GM19025 (cell line): ENCODE results near the gene DLGAP1.
A peak's percentile ranks its signal among the peaks of the same experiment; 100 is the strongest.

Source experiments
- ATAC-seq: cut with Tn5 transposase; IDR thresholded peaks from one replicate; pipeline ENCODE4 v1.9.1; 2021; ENCODE audit warnings: mild to moderate bottlenecking, low read depth, moderate library complexity; ENCODE audit not compliant: unreplicated experiment

Gene DLGAP1

DNA sequence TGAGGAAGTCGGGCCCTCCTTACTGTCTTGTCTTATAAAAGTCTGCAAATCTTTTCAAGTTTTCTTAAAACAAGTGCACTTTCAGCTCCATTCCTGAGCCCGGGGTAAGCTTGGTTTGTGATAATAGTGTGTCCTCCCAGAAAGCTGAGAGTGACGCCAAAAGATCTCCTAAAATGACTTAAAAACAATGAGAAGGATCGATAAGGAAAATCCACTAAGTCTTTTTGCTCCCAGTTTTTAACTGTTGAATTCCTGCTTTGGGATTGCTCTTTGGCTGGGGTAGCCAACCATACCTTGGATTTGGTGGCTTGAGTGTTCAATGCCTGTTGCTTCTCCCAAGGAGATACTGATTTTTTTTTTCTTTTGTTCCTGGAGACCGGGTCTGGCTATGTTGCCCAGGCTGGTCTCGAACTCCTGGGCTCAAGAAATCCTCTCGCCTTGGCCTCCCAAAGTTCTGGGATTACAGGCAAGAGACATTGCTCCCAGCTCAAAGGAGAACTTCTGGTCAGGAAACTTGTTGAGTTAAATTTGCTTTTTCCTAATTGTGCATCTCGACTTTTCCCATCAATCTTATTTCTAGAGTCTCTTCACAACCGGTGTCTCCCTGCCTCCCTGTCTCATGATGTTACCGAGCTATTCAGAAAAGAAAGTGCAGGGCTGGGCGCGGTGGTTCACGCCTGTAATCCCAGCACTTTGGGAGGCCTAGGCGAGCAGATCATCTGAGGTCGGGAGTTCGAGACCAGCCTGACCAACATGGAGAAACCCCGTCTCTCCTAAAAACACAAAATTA lies 1002.2 kb downstream of the DLGAP1 start:
- ATAC-seq = no peak

DNA sequence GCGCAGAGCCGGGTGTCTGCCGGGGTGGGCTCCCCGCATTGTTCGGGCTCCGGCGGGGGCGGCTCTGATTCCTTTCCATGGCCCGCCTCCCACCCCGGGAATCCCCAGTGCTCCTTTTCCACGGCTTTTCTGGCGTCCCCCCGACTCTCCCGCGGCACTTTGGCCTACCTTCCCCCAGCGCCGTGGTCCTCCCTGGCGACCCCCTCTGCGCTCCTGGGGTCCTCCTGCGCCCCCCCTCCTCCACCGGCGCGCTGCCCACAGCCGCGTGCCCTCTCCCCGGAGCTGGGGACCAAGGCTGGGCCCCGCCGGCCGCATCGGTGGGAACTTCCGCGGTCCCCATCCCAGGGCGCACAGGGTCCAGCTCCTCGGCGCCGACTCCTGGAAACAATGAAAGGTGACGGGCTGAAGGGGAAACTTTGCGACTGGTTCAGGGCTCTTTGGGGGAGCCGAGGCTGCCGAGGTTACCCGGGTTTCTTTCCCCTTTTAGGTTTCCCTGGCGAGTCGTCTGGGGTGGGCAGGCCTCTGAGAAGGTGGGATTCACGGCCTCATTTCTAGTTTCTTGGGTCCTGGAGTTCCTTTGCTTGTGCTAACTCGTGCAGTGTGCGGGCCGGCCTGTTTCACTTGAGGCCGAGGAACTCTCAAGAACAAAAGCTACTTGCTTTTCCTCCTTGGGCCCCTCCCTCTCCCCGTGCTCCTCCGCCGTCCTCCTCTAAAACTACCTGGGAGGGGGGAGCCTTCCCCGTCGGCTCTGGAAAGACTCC lies 1002.9 kb downstream of the DLGAP1 start:
- ATAC-seq = no peak

DNA sequence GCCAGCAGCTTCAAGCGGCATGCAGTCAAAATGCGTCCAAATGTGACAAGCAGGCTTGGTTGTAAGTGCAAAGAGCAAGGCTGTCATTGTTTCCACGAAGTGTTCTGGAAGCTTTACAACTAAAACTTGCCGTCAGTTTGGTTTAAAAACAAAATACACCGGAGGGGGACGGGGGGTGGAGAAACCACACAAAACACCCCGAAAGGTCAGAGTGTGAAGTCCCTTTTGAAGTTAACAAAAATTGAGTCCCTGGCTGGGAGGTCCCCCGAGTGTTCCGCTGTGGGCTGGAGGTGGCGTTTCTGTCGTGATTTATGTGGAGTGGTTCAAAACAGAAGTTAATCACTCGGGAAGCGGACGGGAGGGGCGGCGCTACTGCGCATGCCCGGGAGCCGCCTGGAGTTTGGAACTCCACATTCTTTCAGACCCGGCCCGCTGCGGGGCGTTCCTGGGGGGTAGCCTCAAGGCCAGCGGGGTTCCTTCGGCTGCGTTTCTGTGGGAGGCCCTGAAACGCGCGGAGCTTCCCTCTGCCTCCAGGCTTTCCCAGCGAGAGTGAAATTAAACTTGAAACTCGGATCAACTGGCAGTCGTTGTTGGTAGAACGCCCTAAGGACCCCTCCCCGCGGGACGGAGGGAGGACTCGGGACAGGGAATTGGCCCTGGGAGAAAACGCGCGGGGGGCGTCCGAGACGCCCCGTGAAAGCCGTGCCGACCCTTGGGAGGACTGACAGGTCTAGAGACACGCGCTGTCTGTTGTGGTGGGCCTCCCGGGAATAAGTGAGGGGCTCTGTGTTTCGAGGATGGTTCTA lies 1003.7 kb downstream of the DLGAP1 start:
- ATAC-seq = no peak

DNA sequence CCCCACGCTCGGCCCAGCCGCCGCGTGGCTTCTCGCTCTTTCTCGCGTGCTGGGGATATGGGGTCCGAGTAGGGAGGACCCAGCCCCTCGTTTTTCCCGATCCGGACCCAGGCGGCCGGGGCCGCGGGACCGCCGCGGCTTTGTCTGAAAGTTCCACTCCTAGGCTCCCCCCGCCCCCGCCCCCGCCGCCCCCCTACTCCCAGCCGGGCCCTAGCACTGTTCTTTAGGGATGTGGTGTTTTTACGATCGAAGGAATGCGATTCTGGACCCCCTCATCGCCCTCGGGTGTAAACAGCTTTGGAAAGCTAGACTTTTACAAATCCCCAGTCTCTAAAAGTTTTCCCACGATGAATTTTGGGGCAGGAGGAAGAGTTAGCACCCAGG lies 1004.3 kb downstream of the DLGAP1 start:
- no peak for ATAC-seq

DNA sequence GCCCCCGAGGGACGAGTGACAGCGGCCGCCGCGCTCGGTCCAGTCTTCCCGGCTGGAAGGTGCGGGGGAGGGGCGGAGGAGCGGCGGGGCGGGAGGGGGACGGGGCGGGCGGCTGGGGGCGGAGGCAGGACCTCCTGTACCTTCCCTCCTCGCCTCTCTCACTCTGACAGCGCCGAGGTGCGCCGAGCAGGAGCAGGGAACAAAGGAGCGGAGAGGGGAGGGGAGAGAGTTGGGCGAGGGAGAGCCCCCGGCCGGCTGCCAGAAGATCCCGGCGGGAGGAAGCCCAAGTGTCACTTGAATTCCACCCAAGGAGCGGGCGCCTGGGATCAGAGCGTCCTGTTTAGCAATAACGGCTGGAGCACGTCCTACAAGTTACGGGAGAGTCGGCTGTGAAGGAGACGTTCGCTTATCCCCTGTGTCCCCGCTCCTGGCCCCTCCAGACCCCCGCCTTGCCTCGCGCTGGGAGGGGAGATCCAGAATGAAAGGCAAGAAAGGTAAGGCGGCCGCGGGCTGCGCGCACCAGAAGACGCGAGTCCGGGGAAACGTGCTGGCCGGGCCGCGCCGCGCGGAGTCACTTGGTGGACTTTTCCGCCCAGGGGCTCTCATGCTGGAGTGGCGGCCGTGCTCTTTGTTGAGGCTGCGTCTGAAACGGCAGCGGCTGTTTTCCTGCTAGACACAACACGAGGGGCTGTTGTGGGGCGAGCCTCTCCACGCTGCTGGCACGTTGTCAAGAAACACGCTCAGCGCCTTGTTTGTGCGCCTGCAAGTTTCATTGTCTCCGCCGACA lies 1004.9 kb downstream of the DLGAP1 start, which contains the start of gene TGIF1:
TGIF1 (plus strand) TSS at position 161 of the 787 bp plus-strand sequence; CDS start at position 479, 318 bp downstream.
- ATAC-seq = no peak

DNA sequence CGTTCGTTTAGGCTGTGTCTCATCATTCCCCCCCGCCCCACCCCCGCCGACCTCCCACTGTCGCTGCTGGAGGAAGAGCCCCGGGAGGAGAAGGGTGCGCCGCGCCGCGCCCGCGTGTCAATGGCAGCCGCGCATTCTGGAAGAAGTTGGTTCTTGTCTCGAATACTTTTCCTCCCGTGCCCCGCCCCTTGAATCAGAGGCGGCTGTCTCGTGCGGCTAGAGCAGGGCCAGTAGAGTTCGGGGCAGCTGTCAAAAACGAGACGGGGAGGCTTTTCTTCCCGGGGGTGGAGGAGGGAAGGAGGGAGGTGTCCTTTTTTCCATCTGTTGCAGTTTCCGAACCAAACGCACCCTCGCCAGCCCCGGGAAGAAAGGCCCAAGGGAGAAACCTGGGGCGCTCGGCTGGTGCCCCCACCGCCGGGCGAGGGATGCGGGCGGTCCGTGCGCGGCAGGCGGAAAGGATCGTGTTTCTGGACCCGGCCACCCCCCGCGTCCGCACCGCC lies 1005.5 kb downstream of the DLGAP1 start:
- ATAC-seq = no peak

DNA sequence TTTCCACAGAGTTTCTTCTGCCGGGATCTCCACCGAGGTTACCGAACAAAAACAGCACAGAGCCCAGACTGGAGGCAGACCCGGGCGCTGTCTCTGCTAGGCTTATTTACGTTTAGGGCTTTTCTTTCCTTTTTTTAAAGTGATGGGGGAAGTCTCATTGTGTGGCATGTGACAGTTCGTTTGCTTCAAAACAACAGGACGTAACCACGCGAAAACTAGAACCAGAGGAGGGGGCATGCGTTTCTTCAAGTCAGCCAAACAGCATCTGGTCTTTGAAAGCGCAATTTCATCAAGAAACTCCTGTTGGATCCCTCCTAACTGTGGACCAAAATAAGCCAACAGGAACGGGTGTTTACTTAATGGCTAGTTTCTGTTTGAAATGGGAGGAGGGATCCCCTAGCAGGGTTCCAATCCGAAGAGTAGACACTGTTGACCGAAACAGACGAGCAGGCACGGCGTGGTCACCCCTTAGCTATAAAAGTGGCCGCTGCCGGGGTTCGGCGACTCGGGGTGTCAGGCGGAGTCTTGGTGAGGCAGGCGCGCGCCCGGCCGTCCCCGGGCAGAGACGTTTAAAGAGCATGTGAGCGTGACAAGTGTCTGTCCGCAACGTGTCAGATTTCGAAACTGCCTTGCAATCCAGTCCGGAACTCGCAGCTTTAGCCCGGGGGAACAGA lies 1006.1 kb downstream of the DLGAP1 start:
- ATAC-seq = peak; percentile 40

DNA sequence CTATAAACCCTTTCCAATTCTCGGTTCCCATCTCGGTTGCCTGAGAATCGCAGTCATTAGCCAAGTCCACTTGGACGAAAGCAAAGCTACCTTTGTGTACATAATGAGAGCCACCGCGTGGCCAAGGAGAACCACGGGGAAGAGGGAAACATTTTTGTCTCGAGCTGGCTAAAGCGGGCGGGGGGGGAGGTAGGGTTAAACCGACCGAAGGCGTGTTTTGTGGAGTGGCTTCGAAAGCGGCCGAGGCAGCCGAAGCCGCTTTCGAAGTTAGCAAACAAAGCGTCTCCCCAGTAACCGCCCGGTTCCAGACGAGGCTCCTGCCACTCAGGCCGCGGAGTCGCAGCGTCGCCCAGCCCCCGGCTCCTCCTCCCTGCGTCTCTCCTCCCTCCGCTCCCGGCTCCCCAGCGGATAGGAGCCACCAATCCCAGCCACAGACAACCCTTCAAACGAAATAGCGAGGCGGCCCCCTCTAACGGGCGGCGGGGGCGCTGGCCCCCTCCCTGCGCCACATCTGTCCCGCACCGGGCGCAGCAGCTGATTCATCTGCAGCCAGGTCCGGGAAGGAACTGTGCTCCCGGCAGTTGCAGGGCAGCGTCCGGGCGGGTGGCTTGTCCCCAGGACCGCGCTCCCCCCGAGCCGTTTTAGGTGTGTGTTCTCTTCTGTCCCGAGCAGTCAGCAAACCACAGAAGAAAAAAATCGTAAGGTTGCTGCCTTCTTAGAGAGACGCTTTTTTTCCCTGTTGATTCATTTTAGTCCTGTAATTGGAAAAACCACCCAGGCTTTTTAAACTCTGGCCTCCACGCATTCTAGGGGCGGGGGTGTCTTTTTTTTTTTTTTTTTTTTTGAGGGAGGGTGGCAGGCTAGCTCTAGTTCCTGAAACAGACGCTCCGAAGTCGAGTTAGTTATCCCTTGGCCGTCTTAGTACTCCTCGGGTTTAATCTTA lies 1006.9 kb downstream of the DLGAP1 start:
- peak; percentile 71 for ATAC-seq

DNA sequence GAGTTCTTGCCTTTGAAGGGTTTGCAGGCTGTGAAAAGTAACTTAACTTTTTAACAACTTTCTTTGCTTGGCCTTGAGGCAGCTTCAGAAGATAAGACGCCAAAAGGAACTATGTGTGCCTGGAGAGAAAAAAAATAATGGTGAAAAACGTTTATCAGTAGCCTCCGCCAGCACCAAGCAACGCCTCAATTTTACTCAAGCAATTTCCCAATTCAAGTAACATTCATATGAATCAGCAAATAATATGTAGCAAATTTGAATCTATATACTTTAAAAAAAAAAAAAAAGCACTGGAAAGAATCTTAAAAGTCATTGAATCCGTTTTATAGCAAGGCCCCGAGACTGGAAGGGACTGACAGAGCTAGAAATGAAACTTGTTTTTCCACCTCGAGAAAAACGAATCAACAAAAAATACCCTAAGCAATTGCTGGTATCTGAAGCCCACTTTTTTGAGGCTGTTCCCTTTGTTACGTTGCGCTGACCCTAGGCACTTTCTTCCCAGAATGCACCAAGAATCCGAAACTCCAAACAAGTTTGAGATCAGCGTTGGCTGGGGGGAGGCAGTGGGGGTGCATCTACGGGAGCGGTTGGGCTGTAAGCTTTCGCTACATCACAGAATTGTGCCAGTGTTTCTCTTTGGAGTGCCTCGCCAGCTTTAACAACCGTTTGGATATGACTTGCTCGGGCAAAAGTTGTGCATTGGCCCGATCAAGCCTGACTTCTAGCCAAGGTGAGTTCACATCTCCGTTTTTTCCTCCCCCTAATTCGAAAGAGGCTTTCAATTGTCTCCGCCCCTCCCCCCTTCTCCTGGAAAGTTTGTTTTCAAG lies 1007.8 kb downstream of the DLGAP1 start:
- no peak for ATAC-seq
